Suprapubic skin (tissue), 4 donors: ENCODE results near the gene MGAT3.

ENCODE experiments used
- CTCF ChIP-seq, 2 donors: fragments of 200-600 bp in 1 of 2; fragments of 450-650 bp in 1 of 2; sonication (generic) in 1 of 2; IDR thresholded peaks; one replicate each; pipeline ENCODE4 v1.5.1; 2016 to 2019; ENCODE audit warnings: antibody characterized with exemption in 2 of 2, mild to moderate bottlenecking in 1 of 2, moderate library complexity in 1 of 2
- EP300 ChIP-seq: sonication (generic); formaldehyde crosslinking; IDR thresholded peaks from one replicate; pipeline ENCODE4 v1.6.1; 2017; ENCODE audit warnings: antibody characterized with exemption
- POLR2AphosphoS5 ChIP-seq, 3 donors: sonication (generic); formaldehyde crosslinking; IDR thresholded peaks; one replicate each; pipeline ENCODE4 v1.6.1; 2017; ENCODE audit warnings: antibody characterized with exemption in 3 of 3

GRCh38 chr22:39476664-39477063, 19.9 kb downstream of the MGAT3 start:
- no peak for TF ChIP-seq CTCF (IDR thresholded peaks at IDR 0.05)
- TF ChIP-seq EP300 = no peak
- no peak for TF ChIP-seq POLR2AphosphoS5 (IDR thresholded peaks at IDR 0.05)
